Measurements from ENCODE around the gene THAP7.
"Not testable (repeated sequence)": the region's sequence is repeated elsewhere in the genome, so short reads cannot be mapped to it uniquely, and the experiment has no call there.

Gene THAP7

DNA sequence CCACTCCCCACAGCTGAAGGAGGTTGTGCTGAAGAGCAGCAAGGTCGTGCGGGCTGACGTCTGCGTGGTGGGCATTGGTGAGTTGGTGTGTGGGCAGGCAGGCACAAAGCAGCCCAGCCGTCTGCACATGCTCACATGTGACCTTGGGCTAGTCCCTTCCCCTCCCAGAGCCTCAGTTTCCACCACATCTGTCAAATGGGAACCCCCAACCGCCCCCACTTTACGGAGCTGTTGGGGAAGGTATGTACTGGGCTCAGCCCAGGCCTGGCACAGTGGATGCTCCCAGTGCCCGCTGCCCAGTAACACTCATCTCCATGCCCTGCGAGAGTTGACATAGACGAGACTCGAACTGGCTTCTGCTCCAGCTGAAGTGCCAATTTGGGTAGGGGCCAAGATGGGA lies 24.9 kb downstream of the THAP7 start:
- no peak for DNase-seq

DNA sequence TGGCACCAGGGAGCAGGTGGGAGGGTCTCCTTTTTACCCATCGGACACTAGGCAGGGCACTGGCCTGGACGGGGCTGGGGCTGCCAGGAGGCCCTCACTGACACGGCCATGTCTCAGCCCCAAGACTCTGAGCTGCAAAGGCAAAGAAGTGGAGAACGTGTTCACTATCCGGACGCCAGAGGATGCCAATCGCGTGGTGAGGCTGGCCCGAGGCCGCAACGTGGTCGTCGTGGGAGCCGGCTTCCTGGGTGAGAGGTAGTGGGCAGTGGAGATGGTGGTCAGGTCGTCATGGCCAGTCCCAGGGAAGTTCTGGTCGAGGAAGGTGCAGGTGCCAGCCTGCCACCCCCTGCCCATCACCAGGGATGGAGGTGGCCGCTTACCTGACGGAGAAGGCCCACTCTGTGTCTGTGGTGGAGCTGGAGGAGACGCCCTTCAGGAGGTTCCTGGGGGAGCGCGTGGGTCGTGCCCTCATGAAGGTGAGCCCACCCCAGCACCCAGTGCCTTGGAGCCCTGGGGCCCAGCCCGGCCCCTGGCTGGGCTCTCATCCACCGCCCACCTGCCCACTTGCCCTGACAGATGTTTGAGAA lies 25.5 kb downstream of the THAP7 start:
- no peak for DNase-seq

DNA sequence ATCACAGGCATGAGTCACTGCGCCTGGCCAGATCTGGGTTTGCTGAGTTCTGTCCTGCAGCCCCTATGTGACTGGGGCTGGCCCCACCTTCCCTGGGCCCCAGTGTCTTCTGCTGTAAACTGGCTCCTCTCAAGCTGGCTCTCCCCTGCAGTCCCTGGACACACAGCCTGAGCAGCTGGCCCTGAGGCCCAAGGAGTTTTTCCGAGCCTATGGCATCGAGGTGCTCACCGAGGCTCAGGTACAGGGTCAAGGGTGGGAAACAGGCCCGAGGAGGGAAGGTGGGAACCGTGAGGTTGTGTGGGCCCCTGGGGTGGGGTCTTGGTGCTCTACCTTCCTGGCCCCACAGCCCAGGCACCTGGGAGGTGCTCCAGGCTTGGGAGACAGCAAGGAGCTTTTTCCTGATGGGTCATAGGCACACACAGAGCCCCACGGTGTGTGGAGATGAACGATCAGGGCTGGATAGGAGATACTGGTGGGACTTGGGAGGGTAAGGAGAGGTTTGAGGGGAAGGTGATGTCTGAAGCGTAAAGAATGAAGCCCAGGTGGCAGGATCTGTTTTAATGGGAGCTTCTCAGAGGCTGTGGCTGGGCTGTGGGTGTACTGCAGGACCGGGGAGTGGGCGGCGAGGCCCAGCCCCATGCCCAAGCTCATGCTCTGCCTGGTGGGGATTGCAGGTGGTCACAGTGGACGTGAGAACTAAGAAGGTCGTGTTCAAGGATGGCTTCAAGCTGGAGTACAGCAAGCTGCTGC lies 26.2 kb downstream of the THAP7 start:
- no peak for DNase-seq

DNA sequence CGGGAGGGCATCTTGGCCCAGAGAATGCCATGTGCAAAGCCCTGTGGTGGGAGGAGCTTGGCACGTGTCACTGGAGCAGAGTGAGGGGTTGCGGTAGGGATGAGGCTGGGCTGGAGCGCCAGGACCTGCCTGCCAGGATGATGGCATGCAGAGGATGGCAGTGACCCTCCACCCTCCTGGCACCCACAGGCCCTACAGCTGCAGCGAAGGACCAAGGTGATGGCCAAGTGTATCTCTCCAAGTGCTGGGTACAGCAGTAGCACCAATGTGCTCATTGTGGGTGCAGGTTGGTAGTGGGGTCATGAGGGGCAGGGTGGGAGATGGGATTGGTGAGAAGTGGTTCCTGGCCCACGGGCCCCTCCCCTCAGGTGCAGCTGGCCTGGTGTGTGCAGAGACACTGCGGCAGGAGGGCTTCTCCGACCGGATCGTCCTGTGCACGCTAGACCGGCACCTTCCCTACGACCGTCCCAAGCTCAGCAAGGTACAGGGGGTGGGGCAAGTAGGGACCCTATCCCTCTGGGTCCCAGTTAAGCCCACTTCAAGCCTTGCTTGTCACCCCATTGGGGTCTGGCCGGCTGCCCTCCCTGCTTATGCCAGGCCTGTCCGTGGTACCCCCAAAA lies 27.5 kb downstream of the THAP7 start:
- no peak for DNase-seq

DNA sequence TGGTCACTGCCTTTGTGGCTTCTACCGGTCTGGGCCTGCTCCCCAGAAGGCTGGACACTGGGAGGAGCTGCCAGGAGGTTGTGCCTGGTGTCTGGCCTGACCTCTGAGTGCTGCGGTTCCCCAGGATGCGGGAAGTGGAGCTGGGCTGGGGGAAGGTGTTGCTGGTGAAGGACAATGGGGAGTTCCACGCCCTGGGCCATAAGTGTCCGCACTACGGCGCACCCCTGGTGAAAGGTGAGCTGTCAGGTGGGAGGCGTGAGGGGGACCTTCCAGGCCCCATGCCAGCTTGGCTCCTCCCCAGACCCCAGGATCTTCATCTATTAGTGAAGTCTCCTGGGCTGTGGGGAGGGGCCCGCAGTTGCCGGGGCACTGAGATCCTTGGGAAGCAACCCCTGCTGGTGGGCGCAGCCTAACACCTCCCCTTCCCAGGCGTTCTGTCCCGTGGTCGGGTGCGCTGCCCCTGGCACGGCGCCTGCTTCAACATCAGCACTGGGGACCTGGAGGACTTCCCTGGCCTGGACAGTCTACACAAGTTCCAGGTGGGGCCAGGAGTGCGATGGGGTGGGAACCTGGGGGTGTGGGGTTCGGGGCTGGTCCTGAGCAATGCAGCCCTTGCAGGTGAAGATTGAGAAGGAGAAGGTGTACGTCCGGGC lies 28.2 kb downstream of the THAP7 start:
- no peak for DNase-seq

DNA sequence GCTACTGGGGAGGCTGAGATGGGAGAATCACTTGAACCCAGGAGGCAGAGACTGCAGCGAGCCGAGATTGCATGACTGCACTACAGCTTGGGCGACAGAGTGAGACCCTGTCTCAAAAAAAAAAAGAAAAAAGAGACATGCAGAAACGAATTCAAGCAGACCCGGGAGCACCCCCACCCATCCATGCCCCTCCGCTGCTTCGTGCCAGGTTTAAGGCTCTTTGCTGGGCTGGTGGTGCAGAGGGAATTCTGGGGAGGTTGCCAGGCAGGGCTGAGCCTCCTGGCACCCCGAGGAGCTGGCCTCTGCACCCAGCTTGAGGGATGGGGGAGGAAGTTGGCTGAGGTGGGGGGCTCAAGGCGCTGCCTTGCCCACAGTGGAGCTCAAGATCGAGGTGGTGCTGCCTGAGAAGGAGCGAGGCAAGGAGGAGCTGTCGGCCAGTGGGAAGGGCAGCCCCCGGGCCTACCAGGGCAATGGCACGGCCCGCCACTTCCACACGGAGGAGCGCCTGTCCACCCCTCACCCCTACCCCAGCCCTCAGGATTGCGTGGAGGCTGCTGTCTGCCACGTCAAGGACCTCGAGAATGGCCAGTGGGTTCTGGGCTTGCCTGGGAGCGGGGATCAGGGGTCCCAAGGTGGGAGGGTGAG lies 28.9 kb downstream of the THAP7 start:
- DNase-seq: no peak

DNA sequence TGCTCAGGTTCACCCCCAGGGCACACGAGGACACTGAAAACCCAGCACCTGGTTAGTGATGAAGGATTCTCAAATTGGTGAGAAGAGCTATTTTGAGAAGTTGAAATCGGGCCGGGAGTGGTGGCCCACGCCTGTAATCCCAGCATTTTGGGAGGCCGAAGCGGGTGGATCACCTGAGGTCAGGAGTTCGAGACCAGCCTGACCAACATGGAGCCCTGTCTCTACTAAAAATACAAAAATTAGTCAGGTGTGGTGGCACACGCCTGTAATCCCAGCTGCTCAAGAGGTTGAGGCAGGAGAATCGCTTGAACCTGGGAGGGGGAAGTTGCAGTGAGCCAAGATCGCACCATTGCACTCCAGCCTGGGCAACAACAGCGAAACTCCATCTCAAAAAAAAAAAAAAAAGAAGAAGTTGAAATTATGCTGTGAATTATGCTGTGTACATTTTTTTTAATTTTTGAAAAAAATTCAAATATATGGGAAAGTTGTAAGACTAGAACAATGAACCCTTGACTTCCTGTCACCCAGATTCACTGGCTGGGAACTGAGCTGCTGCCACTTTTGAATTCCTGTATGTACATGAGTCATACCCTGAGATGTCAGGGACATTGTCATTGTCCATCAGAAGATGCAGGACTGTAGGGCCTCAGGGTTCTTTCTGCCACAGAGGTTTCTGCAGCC lies 29.8 kb downstream of the THAP7 start:
- DNase-seq: not testable (repeated sequence)

DNA sequence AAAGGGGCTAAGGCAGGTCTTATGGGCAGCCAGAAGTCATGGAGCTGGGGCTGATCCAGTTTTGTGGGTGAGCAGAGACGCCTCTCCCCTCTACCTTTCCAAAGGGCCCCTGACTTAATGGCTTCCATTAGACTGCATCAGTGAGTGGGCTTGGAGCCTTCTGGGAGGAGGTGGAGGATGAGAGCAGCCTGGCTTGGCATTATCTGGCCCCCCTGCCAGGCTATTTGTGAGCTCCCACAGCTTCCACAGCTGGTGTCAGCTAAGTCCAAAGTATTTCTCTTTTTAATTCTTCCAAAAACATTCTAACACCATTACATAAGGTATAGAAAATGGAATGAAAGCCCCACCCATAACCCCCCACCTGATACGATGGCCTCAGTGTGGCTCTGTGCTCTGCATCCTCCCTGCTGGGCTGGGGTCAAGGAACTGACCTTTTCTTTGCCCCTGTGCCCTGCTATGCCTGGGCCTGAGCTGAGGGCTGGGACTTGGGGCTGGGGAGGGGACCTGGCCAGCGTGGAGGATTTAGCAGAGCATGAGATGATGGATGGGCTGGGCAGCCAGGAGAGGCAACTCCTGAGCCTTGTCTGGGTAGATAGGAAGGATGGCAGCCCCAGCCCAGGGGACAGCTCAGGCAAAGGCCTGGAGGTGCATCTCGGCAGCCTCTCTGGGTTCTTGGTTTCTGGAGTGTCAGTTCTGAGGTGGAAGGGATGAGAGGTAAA lies 30.8 kb downstream of the THAP7 start:
- no peak for DNase-seq

DNA sequence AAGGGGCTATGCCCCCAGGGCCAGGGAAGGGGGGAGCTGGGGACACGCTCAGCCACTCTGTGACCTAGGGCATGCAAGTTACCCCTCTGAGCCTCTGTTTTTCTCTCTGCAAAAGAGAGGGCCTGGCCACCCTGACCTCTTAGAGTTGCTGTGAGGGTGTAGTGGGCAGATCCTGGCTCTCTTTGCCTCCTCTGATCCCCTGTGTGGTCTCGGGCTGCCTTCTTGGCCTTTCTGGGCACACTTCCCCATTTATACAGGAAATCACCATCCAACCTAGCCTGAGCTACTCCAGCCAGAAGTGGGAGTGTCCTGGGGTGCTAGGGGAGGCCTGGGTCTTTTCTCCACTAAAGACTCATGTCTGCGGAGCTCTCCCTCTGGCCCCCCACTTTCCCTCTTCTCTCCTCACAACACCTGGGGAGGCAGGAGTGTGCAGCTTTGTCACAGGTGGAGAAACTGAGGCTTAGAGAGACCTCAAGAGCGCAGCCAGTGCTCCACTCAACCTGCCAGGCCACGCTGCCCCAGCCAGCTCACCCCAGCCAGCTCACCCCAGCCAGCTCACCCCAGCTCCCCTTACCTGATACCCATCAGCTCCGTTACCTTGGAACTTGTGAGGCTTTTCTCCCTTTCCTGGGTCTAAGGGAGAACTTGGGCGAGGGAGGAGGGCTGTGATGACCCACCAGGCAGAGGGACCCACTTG lies 33.5 kb downstream of the THAP7 start:
- DNase-seq: no peak

DNA sequence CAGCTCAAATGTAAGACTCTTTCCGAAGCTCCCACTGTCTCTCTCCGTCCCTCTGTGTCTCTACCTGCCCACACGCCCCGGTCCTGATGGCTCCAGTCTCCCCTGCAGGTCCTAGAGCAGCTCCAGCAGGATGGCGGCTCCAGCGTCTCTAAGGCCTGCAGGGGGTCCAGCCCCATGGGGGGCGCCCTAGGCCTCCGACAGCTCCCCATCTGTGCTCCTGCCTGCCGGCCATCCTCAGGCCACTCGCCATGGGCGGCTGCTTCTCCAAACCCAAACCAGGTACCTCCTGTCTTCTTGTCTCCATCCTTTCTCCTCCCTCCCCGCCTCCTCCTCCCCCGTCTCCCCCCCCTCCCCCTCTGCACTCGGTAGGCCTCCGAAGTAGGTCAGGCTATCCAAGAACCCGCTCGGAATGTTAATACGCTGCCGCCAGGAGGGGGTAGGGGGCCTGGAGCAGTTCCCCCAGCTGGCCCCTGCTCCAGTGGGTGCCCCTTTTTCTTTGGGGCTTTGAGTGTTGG lies 34.2 kb downstream of the THAP7 start:
- no peak for DNase-seq

DNA sequence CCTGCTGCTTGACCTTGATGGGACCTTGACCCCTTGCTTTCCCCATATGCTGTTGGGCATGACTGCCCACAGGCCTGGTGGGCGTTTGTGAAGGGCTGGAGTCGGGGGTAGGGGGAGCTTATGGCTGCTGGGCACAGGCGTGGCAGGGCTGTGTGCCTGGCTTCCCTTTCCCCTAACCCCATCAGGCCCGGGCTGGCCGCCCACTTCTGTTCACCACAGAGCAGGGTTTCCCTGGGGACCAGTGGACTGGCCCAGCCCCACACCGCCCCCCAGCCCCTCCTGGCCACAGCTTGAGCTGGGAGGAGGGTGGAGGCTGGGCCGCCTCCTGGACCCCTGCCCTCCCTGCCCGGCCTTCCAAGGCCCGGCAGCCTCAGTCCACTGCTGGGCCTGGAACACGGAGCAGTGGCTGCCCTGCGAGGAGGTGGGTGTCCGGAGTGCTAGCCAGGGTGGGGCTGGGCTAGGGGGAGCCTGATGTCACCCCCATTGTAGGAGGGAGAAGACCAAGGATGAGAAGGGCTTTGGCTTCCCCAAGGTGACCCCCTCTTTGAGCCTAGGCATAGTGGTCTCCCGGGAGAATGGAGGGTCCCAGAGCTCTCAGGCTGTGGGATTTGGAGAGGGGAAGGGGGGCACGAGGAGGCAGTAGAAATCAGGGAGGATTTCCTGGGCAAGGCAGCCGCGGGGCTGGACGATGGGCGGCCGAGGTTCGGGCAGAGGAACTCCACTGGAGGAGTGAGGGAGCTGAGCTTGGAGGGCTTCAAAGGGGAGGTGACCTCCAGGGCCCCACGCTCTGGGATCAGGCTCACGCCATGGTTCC lies 34.8 kb downstream of the THAP7 start, which contains the start of gene AIFM3:
Gene AIFM3, plus strand, starts transcription at position 373 of the 814 bp plus-strand sequence. CDS start 690 bp downstream, outside the sequence.
- no peak for DNase-seq

DNA sequence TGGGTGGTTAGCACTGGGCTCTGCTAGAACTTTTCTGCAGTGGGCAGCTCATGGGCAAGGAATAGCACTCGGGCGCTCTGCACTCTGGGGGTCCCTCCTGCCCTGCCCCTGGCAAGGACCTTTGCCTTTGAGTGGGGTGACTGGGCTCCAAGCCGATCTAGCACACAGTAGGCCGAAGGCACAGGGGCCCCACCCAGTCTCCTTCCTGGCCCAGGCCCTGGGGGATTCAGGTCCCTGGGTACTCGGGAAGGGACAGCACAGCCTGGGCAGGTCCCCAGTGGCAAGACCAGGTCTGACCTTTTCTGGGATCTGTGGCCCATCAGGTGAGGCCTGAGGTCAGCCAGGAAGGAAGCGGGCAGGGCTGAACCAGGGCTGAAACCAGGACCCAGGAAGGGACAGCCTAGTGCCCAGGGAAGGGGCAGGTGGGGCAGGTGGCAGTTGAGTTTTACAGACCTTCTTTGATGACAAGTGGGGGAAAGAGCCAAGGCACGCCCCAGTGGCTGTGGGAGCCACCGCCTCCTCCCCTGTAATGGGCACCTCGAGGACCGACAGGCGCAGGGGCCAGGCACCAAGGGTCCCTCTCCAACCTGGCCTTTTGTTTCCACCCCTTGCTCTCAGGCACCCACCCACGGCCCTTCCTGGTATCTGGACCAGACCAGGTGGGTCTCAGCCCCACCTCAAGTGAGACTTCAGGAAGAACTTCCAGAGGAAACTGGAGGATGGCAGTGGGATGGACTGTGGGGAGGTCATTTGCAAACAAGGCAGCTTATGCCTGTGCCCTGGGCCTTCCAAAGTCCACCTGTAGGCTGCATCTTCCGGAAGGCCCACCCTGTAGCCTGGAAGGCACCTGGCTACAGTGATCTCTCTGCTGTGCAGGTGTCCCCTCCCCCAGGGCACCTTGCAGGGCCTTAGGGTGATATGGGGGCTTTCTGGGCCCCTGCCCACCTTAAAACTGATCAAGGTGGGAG lies 35.7 kb downstream of the THAP7 start:
- DNase-seq: no peak

DNA sequence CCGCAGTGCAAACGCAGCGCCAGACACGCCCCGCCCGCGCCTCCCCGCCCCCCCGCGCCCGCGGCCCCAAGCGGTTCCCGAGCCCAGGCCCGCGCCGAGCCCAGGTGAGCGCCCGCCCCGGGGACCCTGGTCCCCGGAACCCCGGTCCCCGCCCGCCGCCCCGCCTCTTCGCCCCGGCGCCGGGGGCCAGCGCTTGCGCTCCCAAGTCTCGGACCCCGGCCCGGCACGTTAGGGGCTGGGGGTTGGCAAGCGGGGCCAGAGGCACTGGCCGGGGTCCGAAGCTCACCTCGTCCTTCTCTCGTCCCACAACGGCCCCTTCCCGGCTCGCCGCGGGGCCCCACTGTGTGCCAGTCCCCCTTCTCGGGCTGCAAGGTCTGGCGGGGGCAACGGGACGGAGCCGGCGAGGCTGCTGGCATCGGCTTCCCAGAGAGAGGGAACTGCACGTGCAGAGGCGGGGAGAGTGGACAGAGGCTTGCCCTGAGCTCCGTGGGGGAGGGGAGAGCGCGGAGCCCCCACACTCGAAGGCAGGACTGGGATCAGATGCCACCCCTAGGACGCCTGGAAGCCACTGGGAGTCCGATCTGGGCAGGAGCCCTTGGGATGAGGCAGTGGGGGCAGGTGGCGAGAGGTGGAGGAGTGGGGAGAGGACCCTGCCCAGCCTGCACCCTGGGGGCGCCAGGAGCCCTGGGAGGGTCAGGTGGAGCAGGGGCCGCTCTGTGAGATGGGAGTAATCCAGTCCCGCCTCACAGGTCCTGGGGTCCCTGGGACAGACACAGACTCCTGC lies 36.6 kb downstream of the THAP7 start:
- no peak for DNase-seq

DNA sequence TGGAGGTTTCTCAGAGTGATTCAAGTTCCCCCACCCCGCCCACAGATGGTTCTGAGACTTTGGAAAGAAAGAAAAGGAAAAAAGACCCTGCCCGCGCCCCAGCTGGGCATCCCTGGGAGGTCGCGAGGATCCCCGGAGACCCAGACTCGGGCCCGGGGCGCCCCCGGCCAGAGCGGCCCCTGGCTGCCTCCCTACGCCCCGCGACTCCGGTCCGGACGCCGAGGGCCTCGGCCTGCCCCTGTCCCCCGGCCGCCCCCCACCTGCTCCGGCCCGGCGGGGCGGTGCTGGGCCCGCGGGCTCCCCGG lies 37.2 kb downstream of the THAP7 start:
- no peak for DNase-seq

DNA sequence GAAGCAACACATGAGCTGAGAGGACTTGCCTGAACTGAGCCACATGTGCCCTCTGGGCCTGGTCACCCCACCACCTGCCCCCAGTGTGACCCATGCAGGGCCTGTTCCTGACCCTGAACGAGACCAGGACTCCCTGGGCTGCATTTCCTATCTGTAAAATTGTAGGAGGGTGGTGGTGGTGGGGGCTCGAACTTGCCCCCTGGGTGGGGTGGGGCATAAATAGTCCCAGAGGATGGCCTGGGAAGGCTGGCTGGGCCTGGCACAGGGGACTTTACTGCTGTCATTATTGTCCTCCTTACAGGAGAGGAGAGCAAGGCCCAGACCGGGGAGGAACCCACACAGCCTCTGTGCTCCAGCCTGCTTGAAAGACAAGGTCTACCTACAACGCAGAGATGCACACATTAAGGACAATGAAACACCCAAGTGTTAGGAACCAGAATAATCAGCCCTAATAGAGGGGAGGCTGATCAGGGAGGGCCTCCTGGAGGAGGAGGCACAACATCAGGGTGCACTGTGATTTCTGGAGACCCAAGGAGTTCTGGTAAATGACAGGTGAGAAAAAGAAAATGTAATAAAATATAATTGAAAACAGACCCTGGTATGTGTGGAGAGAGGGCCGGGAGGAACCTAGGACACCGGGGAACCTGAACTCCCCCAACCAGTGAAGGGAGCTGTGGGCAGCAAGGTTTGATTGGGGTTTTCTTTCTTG lies 37.7 kb downstream of the THAP7 start:
- no peak for DNase-seq

DNA sequence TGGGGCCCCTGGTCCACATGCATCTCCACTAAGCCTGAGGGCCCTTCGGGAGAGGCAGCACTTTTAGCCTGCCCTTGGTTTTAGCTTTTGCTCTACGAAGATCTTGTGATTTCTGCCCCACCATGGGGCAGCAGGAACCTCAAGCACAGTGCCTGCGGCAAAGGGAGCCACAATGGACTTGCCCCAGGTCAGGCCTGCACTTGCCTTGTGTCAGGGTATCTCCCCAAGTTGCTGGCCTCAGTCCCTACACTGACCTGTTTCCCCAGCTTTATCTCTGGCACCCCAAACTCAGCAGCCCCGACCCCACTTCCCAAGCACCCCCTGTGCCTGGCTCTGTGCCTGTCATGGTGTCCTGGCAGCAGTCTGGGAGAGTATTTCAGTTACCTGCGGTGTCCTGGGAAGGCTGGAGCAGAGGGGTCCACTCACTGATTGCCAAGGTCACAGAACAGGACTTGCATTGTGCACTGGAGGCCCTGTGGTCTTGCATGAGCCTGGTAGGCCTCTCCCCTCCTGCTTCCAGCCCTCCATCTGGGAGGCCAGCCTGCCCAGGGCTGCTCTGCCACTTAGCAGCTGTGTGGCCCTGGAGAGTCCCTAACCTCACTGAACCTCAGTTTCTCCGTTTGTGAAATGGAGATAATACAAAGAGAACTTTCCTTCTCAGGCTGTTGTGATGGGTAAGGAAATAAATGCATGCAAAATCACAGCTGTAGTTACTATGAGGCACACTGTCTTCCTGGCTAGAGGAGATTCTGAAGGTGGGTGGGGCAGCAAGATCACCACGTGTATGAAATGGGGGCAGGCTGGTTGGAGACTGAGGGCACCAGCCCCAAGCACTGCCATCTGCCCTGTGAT lies 38.5 kb downstream of the THAP7 start:
- DNase-seq: no peak

Measured in CD4-positive, alpha-beta T cell treated with Interleukin-10 for 1 hour (primary cell).